Ectodermal cell (in vitro differentiated cells): ENCODE measurements around the gene SLK.

ENCODE experiments used
- H3K27ac ChIP-seq: 2 replicates; pipeline ENCODE4 v1.7.0; 2013; ENCODE audit warnings: mild to moderate bottlenecking, low read depth, low read length; ENCODE audit not compliant: insufficient read depth, poor library complexity, severe bottlenecking
- H3K27me3 ChIP-seq: 2 replicates; pipeline ENCODE4 v1.7.0; 2013; ENCODE audit warnings: mild to moderate bottlenecking, low read length; ENCODE audit not compliant: insufficient read depth, control insufficient read depth, poor library complexity, severe bottlenecking
- H3K36me3 ChIP-seq: one replicate; pipeline ENCODE4 v1.7.0; 2013; ENCODE audit warnings: low read length; ENCODE audit not compliant: control insufficient read depth, insufficient read depth
- H3K4me1 ChIP-seq: one replicate; pipeline ENCODE4 v1.7.0; 2013; ENCODE audit warnings: low read length; ENCODE audit not compliant: control insufficient read depth, insufficient read depth
- H3K4me3 ChIP-seq: 2 replicates; pipeline ENCODE4 v1.7.0; 2013; ENCODE audit warnings: low read depth, low read length, control low read depth; ENCODE audit not compliant: insufficient read depth
- H3K9me3 ChIP-seq: 2 replicates; pipeline ENCODE4 v1.7.0; 2013; ENCODE audit warnings: mild to moderate bottlenecking, low read length, moderate library complexity; ENCODE audit not compliant: control insufficient read depth
- WGBS, 2 experiments: methylation state at CpG; one replicate each; pipeline ENCODE4 v1.1.7; 2013; ENCODE audit warnings: missing lambda C conversion rate in 2 of 2; 5-methylcytosine and 5-hydroxymethylcytosine counted together

Gene SLK

DNA sequence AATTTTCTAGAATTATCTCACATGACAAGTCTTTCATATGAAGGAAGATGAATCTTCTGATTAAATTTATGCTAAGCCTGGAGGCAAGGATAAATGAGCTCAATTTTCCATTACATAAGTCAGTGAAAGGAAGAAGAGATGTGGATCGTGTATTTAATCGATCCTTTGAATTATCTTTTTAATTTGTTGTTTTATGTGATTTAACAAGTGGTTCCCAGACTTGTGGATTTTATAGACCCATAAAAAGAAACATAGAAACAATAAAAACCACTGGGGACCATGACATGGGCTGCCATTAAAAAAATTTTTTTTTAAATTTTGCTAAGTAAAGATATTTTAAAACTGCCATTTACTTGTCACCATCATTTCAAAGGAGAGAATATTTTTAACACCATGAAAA, 45.0 kb downstream of the SLK start:
- H3K27me3 ChIP-seq: no peaks in the 10 kb centered on the region
- no peaks in the 10 kb centered on the region for H3K36me3 ChIP-seq
- 80 to 100% methylated on average over 1 to 2 of the region's 2 CpGs for WGBS, 2 experiments
- no peak overlapping the region for H3K27ac ChIP-seq
- no peaks in the 10 kb centered on the region for H3K4me1 ChIP-seq
- H3K9me3 ChIP-seq: no peaks in the 10 kb centered on the region
- H3K4me3 ChIP-seq: no peak overlapping the region

DNA sequence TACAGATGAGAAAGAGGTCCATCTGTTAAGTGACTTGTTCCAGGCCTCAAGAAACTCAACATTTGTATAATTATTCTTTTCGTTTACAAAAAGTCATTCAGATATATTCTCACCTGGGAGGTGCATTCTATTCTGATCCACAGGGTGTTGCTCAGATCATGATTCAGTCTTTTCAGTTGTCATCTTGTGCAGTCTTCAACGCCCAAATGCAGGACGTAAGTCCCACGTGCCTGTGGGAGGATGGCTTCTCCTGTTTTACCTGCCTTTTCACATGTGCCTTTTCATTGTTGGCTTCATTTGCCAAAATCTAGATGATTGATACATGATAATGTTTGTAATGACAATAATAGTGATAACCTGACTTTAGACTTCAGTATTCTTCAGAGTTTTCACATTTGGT, 46.5 kb downstream of the SLK start:
- Histone ChIP-seq H3K4me3 (no peak overlapping the region), H3K4me1 (no peaks in the 10 kb centered on the region), H3K27me3 (no peaks in the 10 kb centered on the region), H3K9me3 (no peaks in the 10 kb centered on the region), H3K27ac (no peak overlapping the region), H3K36me3 (no peaks in the 10 kb centered on the region)
- WGBS, 2 experiments: 94 to 97% methylated on average over 4 of the region's 4 CpGs

DNA sequence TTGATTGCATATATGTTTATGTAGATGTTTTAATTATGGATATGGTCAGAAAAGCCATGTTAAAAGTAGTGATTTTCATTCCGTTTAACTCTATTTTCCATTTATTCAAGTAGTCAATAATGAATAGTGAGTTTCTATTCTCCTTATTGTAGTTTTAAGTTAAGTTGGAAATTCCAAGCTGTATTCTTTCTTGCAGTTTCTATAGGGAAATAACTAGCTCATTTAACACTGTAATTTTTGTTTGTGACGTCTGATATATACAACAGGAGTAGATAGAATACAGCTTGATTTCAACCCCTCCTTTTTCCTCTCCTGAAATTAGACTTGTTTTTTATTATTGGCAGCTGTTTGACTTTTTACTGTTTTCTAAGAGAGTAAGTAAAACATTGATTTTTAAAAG, 47.2 kb downstream of the SLK start:
- H3K27me3 ChIP-seq: no peaks in the 10 kb centered on the region
- H3K4me3 ChIP-seq: no peak overlapping the region
- peaks cover under 1% of the 10 kb centered on the region for H3K36me3 ChIP-seq
- no peaks in the 10 kb centered on the region for H3K4me1 ChIP-seq
- 100% methylated on average over 1 of the region's 2 CpGs; no CpG with 5 or more reads in 1 of the 2 experiments for WGBS, 2 experiments
- no peak overlapping the region for H3K27ac ChIP-seq
- H3K9me3 ChIP-seq: no peaks in the 10 kb centered on the region

DNA sequence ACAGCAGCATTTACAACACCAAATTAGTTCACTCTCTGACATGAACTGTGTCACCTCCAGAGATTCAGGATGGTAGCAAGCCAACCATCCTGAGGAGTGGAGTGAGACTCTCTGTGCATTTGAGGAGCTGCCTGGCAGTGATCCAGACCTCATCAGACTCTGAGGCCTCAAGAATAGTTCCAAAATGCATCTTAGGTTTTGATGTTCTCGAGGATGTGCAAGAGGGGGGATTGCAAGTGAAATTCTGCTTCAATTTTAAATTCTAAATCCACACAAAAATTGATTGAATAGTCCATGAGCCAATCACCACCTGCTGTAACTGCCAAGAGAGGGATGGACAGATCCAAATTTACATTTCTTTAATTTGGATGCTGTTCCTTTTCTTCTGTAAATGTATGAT, 49.7 kb downstream of the SLK start:
- no peak overlapping the region for H3K27ac ChIP-seq
- 100% methylated on average over 1 of the region's 1 CpG for WGBS, 2 experiments
- H3K9me3 ChIP-seq: no peaks in the 10 kb centered on the region
- H3K4me3 ChIP-seq: no peak overlapping the region
- no peaks in the 10 kb centered on the region for H3K27me3 ChIP-seq
- H3K36me3 ChIP-seq: peaks cover 10% of the 10 kb centered on the region
- H3K4me1 ChIP-seq: no peaks in the 10 kb centered on the region

DNA sequence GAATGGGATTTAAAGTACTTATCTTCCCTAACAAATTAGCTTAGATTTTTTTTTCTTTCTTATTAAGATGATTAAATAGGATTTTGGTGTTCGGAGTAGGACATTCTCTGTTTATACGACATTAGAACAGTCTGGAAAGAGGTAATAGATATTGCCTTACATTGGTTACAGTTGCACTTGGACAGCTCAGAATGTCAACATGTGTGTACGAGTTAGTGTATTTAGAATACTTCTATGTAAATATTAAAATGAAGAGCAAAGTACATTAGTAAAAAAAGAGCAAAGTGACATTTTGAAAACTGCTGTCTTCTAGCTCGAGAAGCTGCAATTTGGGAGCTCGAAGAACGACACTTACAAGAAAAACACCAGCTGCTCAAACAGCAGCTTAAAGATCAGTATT, 51.5 kb downstream of the SLK start:
- Histone ChIP-seq H3K27ac (no peak overlapping the region), H3K4me3 (no peak overlapping the region), H3K4me1 (no peaks in the 10 kb centered on the region), H3K9me3 (no peaks in the 10 kb centered on the region), H3K36me3 (peaks cover 10% of the 10 kb centered on the region), H3K27me3 (no peaks in the 10 kb centered on the region)
- 90 to 95% methylated on average over 6 of the region's 6 CpGs for WGBS, 2 experiments

DNA sequence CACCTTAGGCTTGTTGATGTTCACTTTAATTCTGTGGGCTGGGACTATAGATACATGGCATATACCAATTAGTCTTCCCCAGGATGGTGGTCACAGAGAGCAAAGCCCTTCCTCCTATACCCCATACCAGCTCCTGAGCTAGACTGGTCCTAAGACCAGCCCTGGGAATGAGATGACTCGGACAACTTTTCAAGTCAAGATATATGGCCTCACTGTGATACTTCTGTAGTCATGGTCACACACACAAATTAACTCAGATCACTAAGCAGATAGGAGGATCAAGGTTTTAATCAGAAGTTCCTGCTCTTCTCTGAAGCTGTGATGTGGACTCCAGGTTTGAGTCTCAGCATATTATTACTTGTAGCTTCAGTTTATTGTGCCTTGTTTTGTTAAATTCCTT, 53.1 kb downstream of the SLK start:
- Histone ChIP-seq H3K27me3 (no peaks in the 10 kb centered on the region), H3K9me3 (no peaks in the 10 kb centered on the region), H3K36me3 (peaks cover 10% of the 10 kb centered on the region), H3K27ac (no peak overlapping the region), H3K4me3 (no peak overlapping the region), H3K4me1 (no peaks in the 10 kb centered on the region)
- WGBS, 2 experiments: 92 to 96% methylated on average over 1 of the region's 1 CpG

DNA sequence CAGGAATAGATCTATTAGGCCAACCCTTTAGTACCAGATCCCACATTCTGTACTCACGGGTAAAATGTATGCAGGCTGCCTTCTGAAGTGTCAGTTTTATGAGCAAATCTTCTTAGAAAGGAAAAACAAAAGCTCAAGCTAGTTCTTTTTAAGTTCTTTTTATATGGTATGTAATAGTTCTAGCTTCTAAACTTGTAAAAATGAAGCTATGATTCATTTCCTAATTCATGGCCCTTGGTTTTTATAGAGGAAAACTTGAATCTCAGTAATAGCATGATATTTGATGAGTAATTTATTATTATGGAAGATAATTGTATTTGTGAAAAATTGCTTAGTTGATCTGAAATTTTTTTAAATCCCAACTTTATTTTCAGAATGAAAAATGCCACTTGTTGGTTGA, 54.3 kb downstream of the SLK start:
- Histone ChIP-seq H3K9me3 (no peaks in the 10 kb centered on the region), H3K4me1 (no peaks in the 10 kb centered on the region), H3K36me3 (peaks cover 10% of the 10 kb centered on the region), H3K27ac (no peak overlapping the region), H3K4me3 (no peak overlapping the region), H3K27me3 (no peaks in the 10 kb centered on the region)
- WGBS, 2 experiments: 92 to 100% methylated on average over 1 of the region's 1 CpG

DNA sequence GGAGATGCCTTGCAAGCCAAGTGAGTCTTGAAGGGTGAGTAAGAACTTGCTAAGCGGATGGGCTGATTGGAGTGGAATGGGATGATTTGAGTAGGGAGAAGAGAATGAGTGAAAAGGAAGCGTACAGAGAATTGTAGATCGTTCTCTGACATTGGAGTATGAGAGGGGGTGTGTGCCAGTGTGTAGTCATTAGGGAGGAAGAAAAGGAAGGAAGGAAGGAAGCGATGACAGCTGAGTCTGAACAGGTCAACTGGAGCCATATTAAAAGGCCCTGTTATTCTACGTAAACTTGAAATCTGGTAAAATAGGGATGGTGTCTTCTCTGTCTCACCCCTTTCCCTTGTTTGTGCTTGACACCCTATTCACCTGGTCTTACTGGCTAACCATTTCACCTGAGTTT, 55.1 kb downstream of the SLK start:
- no peaks in the 10 kb centered on the region for H3K4me1 ChIP-seq
- H3K36me3 ChIP-seq: peaks cover 10% of the 10 kb centered on the region
- no peaks in the 10 kb centered on the region for H3K27me3 ChIP-seq
- 96 to 97% methylated on average over 5 of the region's 5 CpGs for WGBS, 2 experiments
- H3K27ac ChIP-seq: no peak overlapping the region
- no peaks in the 10 kb centered on the region for H3K9me3 ChIP-seq
- H3K4me3 ChIP-seq: no peak overlapping the region

DNA sequence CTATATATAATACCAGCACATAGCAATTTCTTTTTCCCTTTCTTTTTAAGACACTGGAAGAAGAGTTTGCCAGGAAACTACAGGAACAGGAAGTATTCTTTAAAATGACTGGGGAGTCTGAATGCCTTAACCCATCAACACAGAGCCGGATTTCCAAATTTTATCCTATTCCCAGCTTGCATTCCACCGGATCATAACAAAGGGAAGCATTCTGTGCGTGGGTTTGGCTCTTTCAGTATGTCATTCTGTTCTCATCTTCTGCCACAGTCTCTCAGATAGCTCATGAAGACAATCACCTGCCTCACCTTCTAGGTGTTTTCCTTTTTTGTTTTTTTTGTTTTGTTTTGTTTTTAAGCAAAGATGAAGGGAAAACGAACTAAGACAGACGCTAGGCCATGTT, 58.6 kb downstream of the SLK start:
- Histone ChIP-seq H3K27ac (no peak overlapping the region), H3K4me1 (no peaks in the 10 kb centered on the region), H3K27me3 (no peaks in the 10 kb centered on the region), H3K9me3 (no peaks in the 10 kb centered on the region), H3K4me3 (no peak overlapping the region), H3K36me3 (no peaks in the 10 kb centered on the region)
- 91 to 98% methylated on average over 4 to 5 of the region's 5 CpGs for WGBS, 2 experiments

DNA sequence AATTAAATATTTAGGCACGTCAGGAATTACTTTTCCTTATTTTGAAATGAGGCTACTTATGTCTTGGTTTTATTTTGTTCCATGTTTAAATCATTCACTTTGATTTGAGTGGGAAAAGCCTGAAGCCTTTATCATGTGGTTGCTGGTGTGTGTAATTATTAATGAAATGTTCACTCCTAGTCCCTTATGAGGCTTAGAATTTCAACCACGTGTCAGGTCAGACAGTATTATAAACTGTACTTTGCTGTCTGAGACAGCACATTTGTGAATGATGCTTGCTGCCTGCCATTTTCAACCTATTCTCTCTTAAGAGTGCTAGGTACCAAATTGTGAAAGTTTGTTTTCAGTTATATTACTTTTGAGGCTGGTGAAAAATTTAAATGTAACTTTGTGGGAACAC, 59.8 kb downstream of the SLK start:
- Histone ChIP-seq H3K27me3 (no peaks in the 10 kb centered on the region), H3K9me3 (no peaks in the 10 kb centered on the region), H3K27ac (no peak overlapping the region), H3K4me1 (no peaks in the 10 kb centered on the region), H3K36me3 (no peaks in the 10 kb centered on the region), H3K4me3 (no peak overlapping the region)
- 90 to 94% methylated on average over 2 of the region's 2 CpGs for WGBS, 2 experiments

DNA sequence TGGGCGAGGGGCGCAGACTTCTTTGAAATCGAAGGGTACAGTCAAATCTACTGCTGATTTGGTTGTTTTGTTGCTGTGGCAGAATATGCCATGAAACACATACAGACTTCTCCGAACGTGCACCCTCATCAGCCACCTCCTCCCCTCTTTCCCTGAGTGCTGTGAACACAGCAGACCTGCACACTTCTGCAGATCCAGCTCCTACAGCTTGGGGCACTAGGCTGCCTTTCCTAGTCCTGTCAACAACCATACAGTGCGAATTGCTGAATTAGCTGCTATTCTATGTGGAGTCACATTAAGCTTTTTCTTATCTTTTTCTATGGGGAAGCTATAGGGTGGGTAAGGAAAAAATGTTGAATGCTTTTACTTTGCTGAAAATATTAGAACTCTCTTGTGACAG, 61.2 kb downstream of the SLK start:
- Histone ChIP-seq H3K27ac (no peak overlapping the region), H3K9me3 (no peaks in the 10 kb centered on the region), H3K27me3 (no peaks in the 10 kb centered on the region), H3K4me1 (no peaks in the 10 kb centered on the region), H3K36me3 (no peaks in the 10 kb centered on the region), H3K4me3 (no peak overlapping the region)
- 80 to 84% methylated on average over 6 of the region's 6 CpGs for WGBS, 2 experiments
